NCI-H187 treated with DMSO at 0.1 percent for 48 hours (cell line): ENCODE measurements around the gene TNFRSF19.
"Not testable (repeated sequence)": the region's sequence is repeated elsewhere in the genome, so short reads cannot be mapped to it uniquely, and the experiment has no call there.

Source experiments
- DNase-seq: peaks from one replicate; lab custom pipeline; 2025; lab: John Stamatoyannopoulos, UW

Gene TNFRSF19

GRCh38 chr13:23570921-23571315, 706 bp downstream of the TNFRSF19 start:
- DNase-seq, result no peak

- DNase-seq, result no peak
Measured at GRCh38 chr13:23571431-23571830, 1.2 kb downstream of the TNFRSF19 start.

- DNase-seq, result no peak
Measured at GRCh38 chr13:23572836-23573235, 2.6 kb downstream of the TNFRSF19 start.

- no peak for DNase-seq
Measured at GRCh38 chr13:23574421-23575145, 4.4 kb downstream of the TNFRSF19 start.

DNA sequence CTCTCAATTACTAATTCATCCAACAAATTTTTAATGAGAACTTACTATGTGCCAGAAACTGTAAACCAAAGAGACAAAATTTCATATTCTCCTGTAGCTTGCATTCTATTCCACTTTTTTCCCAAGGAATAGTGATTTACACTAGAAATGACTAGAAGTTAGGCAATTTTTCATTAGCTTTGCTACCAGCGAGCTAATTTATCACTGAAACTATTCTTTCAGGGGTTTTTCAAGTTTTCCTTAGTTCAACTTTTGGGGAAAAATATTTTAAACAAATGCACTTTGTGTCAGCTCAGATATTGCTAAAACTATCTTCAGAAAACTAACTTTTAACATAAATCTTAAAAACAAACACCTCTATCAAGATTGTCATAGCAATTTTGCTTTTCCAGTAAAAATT, 5.4 kb downstream of the TNFRSF19 start:
- no peak for DNase-seq

GRCh38 chr13:23578411-23579071, 8.3 kb downstream of the TNFRSF19 start:
- no peak for DNase-seq

GRCh38 chr13:23579072-23579895, 9.1 kb downstream of the TNFRSF19 start:
- DNase-seq, result no peak

DNA sequence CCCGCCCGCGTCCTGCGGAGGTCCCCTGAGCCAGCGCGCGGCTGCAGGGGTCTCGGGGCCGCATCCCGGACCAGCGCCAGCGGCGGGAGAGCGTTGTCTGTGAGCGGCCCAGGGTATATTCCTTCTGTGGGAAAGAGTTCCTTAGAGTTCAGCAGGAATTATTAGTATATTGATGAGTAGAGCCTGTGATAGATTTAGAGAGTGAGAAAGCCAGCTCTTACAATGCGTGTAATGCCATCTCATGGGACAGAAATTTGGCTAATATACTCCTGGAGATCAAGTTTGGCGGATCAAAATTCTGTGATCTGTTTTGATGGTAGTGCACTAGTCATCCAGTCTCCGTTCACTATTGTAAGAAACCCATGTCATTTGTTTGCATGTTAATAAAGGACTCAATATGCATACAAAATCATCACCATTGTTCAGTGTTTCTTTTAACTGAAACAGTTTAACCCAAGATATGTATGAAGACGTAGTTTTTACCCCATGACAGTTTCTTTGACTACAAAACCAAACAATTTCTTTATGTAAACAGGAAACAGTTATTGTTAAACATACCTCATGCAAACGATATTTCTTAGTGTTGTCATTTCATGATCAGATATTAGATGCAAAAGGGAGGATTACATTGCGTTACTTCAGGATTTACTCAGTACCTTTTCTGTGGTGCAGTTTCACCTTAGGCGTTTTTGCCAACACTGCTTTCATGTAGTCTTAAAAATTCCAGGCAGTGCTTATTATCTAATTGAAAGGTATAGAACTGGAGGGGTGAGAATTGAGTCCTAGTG, 9.9 kb downstream of the TNFRSF19 start:
- DNase-seq, result no peak

- no peak for DNase-seq
Measured at GRCh38 chr13:23580684-23581060, 10.5 kb downstream of the TNFRSF19 start.

GRCh38 chr13:23583491-23583890, 13.3 kb downstream of the TNFRSF19 start:
- no peak for DNase-seq

- no peak for DNase-seq
Measured at GRCh38 chr13:23584275-23584674, 14.1 kb downstream of the TNFRSF19 start.

DNA sequence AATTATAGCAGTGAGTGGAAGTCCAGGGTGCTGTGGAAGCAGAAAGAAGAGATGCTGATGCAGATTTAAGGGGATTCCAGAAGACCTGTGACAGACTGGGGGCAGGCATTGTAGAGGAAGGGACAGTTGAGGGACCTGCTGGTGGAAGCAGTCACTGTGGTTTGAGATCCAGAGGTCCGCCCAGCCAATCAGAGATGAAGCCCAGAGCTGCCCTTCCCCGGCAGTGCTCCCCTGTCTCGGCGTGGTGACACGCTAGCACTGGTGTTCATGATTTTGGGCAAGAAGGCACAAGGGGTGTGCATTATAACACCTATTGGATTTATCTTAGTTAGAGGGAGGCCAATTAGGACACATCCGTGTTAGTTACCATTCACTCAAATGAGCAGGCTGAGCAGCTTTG, 16.1 kb downstream of the TNFRSF19 start:
- DNase-seq, result no peak

DNA sequence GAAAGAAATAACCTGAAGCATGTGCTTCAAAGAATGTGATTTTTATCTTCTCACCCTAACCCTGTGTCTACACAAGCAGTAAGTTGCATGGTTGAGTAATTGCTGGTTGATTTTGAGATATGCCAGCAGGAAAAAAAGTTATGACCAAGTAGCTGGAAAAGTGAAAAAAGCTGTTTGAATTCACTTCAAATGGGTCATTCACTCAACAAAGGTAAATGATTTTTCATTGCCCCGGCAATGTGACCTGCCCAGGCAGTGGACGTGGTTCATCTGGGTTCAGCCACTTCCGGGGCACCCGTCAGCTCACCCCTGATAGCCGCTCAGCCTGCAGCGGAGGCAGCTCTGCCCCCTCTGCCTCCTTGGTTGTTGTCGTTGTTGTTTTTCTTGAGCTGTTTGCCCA, 18.5 kb downstream of the TNFRSF19 start:
- no peak for DNase-seq

DNA sequence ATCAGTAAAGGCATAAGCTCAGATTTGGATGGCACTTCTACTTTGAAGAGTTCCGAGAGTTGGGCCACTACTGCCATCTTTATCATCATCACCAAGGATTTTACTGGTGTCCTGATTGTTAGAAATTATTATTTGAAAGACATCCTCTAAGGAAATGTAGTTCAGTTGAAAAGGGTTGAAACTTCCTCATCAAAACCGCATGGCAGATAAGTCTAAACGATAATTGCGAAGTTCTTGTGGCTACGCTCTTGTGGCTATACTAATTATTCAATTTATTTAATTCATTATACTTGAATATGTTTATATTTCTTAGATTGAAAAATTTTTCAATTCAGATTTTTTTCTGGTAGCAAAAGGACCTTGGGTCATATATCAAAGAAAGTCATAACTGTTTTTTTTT, 22.4 kb downstream of the TNFRSF19 start:
- DNase-seq, result no peak

DNA sequence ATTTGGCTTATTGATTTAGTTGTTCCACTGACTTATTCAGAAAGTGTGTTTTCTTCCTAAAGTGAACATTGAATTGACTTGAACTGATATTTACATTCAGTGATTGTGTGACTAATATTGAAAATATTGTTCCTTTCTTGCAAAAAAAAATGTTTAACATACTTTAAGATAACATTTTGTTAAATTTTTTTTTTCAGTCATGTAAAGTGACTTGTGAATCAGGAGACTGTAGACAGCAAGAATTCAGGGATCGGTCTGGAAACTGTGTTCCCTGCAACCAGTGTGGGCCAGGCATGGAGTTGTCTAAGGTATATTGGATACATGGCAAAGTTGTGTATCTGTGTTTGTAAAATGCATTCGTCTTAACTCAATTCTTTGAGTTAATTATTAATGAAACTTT, 22.9 kb downstream of the TNFRSF19 start:
- no peak for DNase-seq

GRCh38 chr13:23594290-23594689, 24.1 kb downstream of the TNFRSF19 start:
- not testable (repeated sequence) for DNase-seq

DNA sequence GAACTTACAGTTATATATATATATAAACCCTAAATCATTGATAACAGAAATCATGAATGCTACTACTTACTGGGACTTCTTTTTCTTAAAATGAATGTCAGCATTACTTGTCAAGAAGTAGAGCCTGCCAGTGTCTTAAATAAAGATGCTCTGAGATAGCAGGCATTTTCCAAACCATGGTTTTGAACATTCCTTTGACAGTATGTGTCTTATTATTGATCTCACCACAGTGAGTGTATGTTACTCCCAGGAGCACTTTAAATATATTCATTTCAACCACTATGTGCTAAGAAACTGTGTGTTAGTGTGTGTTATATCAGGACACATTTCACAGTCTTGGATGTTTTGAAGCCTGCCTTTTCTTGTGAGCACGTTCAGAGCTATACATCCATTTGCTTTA, 28.2 kb downstream of the TNFRSF19 start:
- no peak for DNase-seq

DNA sequence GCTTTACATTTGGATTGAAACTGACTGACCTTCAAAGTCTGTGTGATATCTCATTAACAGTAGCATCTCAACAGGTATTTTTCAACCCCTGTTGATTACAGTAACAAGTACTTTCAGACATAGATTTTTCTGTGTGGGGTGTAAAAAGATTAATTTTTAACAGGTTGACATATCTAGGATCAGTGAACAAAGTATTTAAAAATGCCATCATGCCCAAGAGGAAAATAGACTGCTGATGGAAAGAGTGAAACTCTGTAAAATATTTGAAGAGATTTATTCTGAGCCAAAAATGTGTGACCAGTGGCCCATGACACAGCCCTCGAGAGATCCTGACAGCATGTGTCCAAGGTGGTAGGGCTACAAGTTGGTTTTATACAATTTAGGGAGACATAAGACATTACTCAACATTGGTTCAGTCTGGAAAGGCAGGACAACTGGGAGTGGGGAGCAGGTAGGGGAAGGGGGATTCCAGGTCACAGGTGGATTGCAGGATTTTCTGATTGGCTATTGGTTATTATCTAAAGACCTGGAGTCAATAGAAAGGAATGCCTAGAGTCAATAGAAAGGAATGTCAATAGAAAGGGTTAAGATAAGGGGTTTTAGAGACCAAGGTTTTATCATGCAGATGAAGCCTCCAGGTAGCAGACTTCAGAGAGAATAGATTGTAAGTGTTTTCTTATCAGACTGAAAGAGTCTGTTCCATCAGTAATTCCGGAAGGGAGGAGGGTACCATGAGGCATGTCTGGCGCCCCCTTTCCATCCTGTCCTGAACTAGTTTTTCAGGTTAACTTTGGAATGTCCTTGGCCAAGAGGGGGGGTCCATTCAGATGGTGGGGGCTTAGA, 29.1 kb downstream of the TNFRSF19 start:
- DNase-seq, result no peak

DNA sequence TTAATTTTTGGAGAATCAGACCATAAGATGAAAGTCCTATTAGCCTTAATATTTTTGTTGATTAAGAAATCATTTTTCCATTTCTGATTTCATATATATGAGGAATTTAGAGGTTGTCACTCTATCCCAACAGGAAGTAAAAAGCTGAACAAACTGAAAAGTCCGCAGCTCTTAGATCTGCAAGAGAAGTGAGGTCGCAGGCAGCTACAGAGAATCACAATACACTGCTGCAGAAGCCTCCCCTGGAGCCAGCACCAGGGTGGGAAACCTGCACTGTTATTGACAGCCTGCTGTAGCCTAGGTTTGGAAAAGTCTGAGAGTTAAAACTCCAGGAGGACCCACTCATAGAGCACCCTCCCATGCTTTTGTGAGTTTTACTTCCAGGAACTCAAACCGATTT, 29.9 kb downstream of the TNFRSF19 start:
- DNase-seq, result no peak

GRCh38 chr13:23600534-23600933, 30.3 kb downstream of the TNFRSF19 start:
- no peak for DNase-seq

DNA sequence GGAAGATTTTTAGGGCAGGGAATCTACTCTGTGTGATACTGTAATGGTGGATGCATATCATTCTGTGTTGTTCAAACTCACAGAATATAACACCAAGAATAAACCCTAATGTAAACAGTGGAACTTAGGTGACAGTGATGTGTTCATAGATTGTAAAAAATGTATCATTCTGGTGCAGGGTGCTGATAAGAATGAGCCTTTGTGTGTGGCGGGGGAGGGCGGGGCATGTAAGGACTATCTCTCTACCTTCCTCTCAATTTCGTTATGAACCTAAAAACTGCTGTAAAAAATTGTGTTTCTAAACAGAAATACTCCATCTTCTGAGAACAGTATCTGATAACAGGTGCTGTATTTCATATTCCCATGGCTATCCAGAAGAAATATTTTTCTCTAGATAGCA, 35.6 kb downstream of the TNFRSF19 start:
- no peak for DNase-seq
